Activated naive CD4-positive, alpha-beta T cell treated with anti-CD3 and anti-CD28 coated beads for 36 hours (primary cell): ENCODE results near the gene SPPL2B. TPM values are rescaled to one million over a fixed set of nuclear protein-coding genes. Genes with fewer than 3 reads are reported as not detected.

Experiments used
- CTCF ChIA-PET: fragments of 350-600 bp; sonication (Branson Sonifier 250); formaldehyde crosslinking; loops from one replicate; lab custom pipeline; 2021; ENCODE audit warnings: antibody characterized with exemption; lab: Charles Lee
- DNase-seq: peaks from one replicate; pipeline ENCODE4 v3.0.0-alpha.2; 2020
- H3K27ac Mint-ChIP-seq: one replicate; pipeline ENCODE4 v1.8.0; 2021; ENCODE audit warnings: mild to moderate bottlenecking, mixed read lengths
- H3K27me3 Mint-ChIP-seq: one replicate; pipeline ENCODE4 v1.8.0; 2021; ENCODE audit warnings: low read depth, mixed read lengths
- H3K36me3 Mint-ChIP-seq: one replicate; pipeline ENCODE4 v1.8.0; 2021; ENCODE audit warnings: low read depth, mixed read lengths
- H3K4me1 Mint-ChIP-seq: one replicate; pipeline ENCODE4 v1.8.0; 2021; ENCODE audit warnings: low read depth, mixed read lengths
- H3K4me3 Mint-ChIP-seq: one replicate; pipeline ENCODE4 v1.8.0; 2021; ENCODE audit warnings: mild to moderate bottlenecking, moderate library complexity, mixed read lengths
- H3K9me3 Mint-ChIP-seq: one replicate; pipeline ENCODE4 v1.8.0; 2021; ENCODE audit warnings: mixed read lengths
- intact Hi-C: fragments of 100-400 bp; cut with micrococcal nuclease; formaldehyde crosslinking; loops from one replicate; pipeline ENCODE4 v1.15.1; 2023
- total RNA-seq, 2 experiments: library from RNA; stranded (reverse); gene quantifications; one replicate each; pipeline ENCODE4 v1.2.3, GENCODE V29; 2021

The SPPL2B gene
- total RNA-seq, 2 experiments from 2014 or later = 56.8 to 59.6 TPM

- no peak overlapping the region for H3K27ac Mint-ChIP-seq
- H3K4me1 Mint-ChIP-seq = peaks cover 24% of the 10 kb centered on the region
- H3K36me3 Mint-ChIP-seq = peaks cover 8% of the 10 kb centered on the region
- peaks cover 7% of the 10 kb centered on the region for H3K9me3 Mint-ChIP-seq
- intact Hi-C loops = no loop called here
- CTCF ChIA-PET = no interaction called here
- H3K4me3 Mint-ChIP-seq = no peak overlapping the region
- no peaks in the 10 kb centered on the region for H3K27me3 Mint-ChIP-seq
- no peak for DNase-seq
These were observed 8.2 kb downstream of the SPPL2B start for GRCh38 chr19:2336528-2337328.

DNA sequence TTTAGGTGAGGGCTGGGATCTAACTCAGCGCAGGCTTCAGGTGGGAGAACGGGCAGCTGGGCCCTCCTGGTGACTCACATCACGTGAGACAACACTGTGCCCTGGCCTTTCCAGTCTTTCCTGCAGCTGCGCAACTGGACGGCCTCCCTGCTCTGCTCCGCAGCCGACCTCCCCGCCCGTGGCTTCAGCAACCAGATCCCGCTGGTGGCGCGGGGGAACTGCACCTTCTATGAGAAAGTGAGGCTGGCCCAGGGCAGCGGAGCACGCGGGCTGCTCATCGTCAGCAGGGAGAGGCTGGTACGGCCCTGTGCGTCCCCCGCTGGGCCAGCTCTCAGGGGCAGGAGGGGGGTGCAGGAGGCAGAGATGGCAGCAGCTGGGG is 8.8 kb downstream of the SPPL2B start:
- intact Hi-C loops = no loop called here
- H3K36me3 Mint-ChIP-seq = peaks cover 8% of the 10 kb centered on the region
- H3K9me3 Mint-ChIP-seq = peaks cover 7% of the 10 kb centered on the region
- no peak overlapping the region for H3K4me3 Mint-ChIP-seq
- DNase-seq = no peak
- no peaks in the 10 kb centered on the region for H3K27me3 Mint-ChIP-seq
- CTCF ChIA-PET = no interaction called here
- peaks cover 18% of the 10 kb centered on the region for H3K4me1 Mint-ChIP-seq
- no peak overlapping the region for H3K27ac Mint-ChIP-seq

DNA sequence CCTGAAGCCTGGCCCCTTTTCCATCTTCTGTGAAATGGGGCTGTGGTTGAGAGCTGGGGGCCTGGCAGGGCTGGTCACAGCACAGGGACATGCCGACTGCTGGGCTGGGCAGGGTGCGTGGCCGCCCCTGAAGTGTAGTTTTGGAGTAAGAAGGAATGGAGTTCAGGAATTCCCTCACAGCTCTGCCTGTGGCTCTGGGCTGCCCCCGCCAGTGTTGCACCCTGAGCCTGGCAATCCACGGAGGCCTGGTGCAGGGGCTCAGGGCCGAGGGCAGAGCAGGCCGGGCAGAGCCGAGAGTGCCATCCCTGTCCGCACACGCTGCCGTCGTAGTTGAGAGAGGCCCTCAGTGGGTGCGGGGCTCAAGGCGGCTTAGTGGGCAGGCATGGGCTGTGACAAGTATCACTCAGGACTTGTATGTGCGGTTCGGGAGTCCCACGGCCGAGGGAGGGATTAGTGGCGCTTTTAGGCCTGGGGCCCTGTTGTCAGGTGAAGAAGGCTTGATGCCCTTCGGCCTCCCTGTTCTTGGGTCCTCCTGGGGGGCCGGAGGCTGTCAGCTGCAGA is 9.7 kb downstream of the SPPL2B start:
- H3K27ac Mint-ChIP-seq = no peak overlapping the region
- CTCF ChIA-PET = no interaction called here
- no peaks in the 10 kb centered on the region for H3K27me3 Mint-ChIP-seq
- no peak for DNase-seq
- intact Hi-C loops = no loop called here
- no peak overlapping the region for H3K4me3 Mint-ChIP-seq
- H3K9me3 Mint-ChIP-seq = peaks cover 7% of the 10 kb centered on the region
- peaks cover 8% of the 10 kb centered on the region for H3K36me3 Mint-ChIP-seq
- H3K4me1 Mint-ChIP-seq = peaks cover 13% of the 10 kb centered on the region

GRCh38 chr19:2338751-2339643 is 10.5 kb downstream of the SPPL2B start:
- no peaks in the 10 kb centered on the region for H3K27me3 Mint-ChIP-seq
- no peak overlapping the region for H3K27ac Mint-ChIP-seq
- peaks cover 7% of the 10 kb centered on the region for H3K4me1 Mint-ChIP-seq
- H3K36me3 Mint-ChIP-seq = peaks cover 8% of the 10 kb centered on the region
- intact Hi-C loops = no loop called here
- H3K4me3 Mint-ChIP-seq = no peak overlapping the region
- DNase-seq = no peak
- CTCF ChIA-PET = no interaction called here
- peaks cover 7% of the 10 kb centered on the region for H3K9me3 Mint-ChIP-seq

- intact Hi-C loops = no loop called here
- CTCF ChIA-PET = no interaction called here
These were observed 11.3 kb downstream of the SPPL2B start for GRCh38 chr19:2339644-2340310.

DNA sequence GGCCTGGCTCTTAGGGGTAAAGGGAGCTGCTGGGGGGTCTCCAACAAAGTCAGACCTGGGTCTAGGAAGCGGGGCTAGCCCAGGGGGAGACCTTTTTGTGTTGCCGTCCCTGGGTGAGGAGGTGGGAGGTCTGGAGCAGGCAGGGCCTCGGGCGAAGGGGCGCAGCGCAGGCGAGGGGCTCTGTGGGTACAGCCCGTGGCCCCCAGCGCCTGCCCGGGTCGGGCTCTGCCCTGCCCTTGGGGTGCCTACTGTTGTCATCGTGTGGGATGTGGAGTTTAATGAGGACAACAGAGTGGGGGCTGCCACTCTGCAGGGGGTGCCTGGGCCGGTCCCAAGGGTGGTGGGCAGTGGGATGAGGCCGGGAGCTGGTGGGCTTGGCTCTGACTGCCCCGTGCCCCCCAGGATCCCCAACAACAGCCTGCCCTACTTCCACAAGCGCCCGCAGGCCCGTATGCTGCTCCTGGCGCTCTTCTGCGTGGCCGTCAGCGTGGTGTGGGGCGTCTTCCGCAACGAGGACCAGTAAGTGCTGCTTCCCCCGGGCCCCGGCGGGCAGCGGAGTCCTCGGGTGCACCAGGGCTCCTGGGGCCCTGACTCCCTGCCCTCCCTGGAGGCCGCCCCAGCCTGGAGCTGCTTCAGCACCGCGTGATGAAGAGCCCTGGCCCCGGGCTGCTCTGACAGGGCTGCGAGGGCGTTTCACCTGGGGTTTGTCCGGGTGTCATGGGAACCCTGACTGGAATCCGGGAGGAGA is 12.2 kb downstream of the SPPL2B start:
- no peak for DNase-seq
- H3K27me3 Mint-ChIP-seq = no peaks in the 10 kb centered on the region
- intact Hi-C loops = no loop called here
- no peak overlapping the region for H3K27ac Mint-ChIP-seq
- H3K4me1 Mint-ChIP-seq = peaks cover 6% of the 10 kb centered on the region
- peaks cover 7% of the 10 kb centered on the region for H3K36me3 Mint-ChIP-seq
- CTCF ChIA-PET = no interaction called here
- peaks cover 7% of the 10 kb centered on the region for H3K9me3 Mint-ChIP-seq
- H3K4me3 Mint-ChIP-seq = no peak overlapping the region

More at GRCh38 chr19:2339644-2340310, 11.3 kb downstream of the SPPL2B start:
- H3K36me3 Mint-ChIP-seq = peaks cover 8% of the 10 kb centered on the region
- H3K27ac Mint-ChIP-seq = no peak overlapping the region
- no peak for DNase-seq
- no peak overlapping the region for H3K4me3 Mint-ChIP-seq
- H3K27me3 Mint-ChIP-seq = no peaks in the 10 kb centered on the region
- peaks cover 7% of the 10 kb centered on the region for H3K4me1 Mint-ChIP-seq
- H3K9me3 Mint-ChIP-seq = peaks cover 7% of the 10 kb centered on the region

DNA sequence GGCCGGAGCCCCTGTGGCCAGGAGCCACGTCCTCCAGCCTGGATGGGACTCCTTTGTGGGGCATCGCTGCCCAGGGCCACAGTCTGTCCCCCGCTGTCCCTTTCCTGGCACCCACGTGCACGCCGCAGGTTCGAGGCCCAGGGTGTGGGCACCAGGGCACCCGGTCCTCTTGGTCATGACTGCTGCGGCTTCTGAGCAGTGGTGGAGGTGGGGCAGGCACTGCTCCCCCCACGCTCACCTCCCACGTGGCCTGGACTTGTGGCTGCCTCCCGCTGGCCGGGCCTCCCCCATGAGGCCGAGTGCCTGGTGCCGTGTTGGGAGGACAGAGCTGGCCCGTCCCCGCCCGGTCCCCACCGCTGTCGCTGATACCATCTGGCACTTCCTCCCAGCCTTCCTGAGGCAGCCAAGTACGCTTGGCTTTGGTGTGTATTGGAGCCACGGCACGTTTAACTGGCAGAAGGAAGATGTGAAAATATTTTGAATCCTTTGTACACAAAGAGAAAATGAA is 12.8 kb downstream of the SPPL2B start:
- DNase-seq = no peak
- no peaks in the 10 kb centered on the region for H3K27me3 Mint-ChIP-seq
- H3K9me3 Mint-ChIP-seq = peaks cover under 1% of the 10 kb centered on the region
- H3K4me3 Mint-ChIP-seq = no peak overlapping the region
- no peak overlapping the region for H3K27ac Mint-ChIP-seq
- intact Hi-C loops = no loop called here
- peaks cover 7% of the 10 kb centered on the region for H3K36me3 Mint-ChIP-seq
- H3K4me1 Mint-ChIP-seq = no peaks in the 10 kb centered on the region
- CTCF ChIA-PET = no interaction called here

- H3K27me3 Mint-ChIP-seq = no peaks in the 10 kb centered on the region
- CTCF ChIA-PET = no interaction called here
- H3K9me3 Mint-ChIP-seq = no peaks in the 10 kb centered on the region
- no peak overlapping the region for H3K27ac Mint-ChIP-seq
- no peaks in the 10 kb centered on the region for H3K4me1 Mint-ChIP-seq
- intact Hi-C loops = no loop called here
- peaks cover 7% of the 10 kb centered on the region for H3K36me3 Mint-ChIP-seq
- DNase-seq = no peak
- no peak overlapping the region for H3K4me3 Mint-ChIP-seq
These were observed 13.5 kb downstream of the SPPL2B start for GRCh38 chr19:2341982-2342381.

DNA sequence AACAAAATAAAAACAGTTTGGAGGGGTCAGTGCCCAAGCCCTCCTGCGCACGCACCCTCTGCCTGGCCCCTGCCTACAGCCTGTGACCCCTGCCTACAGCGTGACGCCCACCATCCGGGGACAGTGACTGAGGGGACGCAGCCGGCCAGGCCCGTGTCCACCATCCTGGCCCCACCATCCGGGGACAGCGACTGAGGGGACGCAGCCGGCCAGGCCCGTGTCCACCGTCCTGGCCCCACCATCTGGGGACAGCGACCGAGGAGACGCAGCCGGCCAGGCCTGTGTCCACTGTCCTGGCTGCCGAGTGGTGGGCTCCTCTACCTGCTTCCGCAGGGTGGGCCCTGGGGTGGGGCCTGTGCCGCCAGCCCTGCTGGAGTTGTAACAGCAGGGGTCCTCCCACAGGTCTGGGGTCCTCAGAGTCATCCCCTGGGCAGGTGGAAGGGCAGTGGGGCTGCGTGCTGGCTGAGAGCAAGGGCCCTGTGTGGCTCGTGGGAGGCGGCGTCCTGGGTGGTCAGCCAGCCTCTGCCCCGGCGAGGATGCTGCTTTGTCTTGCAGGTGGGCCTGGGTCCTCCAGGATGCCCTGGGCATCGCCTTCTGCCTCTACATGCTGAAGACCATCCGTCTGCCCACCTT is 14.3 kb downstream of the SPPL2B start:
- DNase-seq = no peak
- Mint-ChIP-seq H3K9me3 (no peaks in the 10 kb centered on the region), H3K27ac (no peak overlapping the region), H3K4me3 (no peak overlapping the region), H3K36me3 (peaks cover 7% of the 10 kb centered on the region), H3K27me3 (no peaks in the 10 kb centered on the region), H3K4me1 (no peaks in the 10 kb centered on the region)
- CTCF ChIA-PET = no interaction called here
- intact Hi-C loops = no loop called here

- Mint-ChIP-seq H3K4me1 (no peaks in the 10 kb centered on the region), H3K27me3 (no peaks in the 10 kb centered on the region), H3K27ac (no peak overlapping the region), H3K4me3 (no peak overlapping the region), H3K9me3 (no peaks in the 10 kb centered on the region), H3K36me3 (peaks cover 7% of the 10 kb centered on the region)
- DNase-seq = no peak
- CTCF ChIA-PET = no interaction called here
- intact Hi-C loops = no loop called here
These were observed 15.0 kb downstream of the SPPL2B start for GRCh38 chr19:2343289-2343982.

DNA sequence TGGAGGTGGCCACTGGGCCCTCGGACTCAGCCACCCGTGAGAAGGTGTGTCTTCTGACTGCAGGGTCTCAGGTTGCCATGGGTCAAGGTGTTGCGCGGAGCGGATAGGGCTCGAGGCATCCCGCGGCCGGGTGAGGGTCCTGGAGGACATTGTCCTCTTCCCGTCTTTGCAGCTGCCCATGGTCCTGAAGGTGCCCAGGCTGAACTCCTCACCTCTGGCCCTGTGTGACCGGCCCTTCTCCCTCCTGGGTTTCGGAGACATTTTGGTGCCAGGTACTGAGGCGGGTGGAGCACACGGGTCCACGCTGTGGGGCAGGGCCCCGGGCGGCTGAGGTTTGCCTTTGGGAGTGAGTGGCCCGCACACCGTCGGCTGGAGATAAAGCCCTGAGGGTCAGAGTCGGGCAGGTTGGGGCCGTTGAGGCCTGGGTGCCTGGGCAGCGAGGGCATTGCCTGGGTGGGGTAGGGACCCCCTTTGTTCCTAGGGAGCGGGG is 15.9 kb downstream of the SPPL2B start:
- CTCF ChIA-PET = no interaction called here
- peaks cover 6% of the 10 kb centered on the region for H3K36me3 Mint-ChIP-seq
- no peaks in the 10 kb centered on the region for H3K27me3 Mint-ChIP-seq
- intact Hi-C loops = no loop called here
- no peaks in the 10 kb centered on the region for H3K4me1 Mint-ChIP-seq
- DNase-seq = no peak
- no peak overlapping the region for H3K27ac Mint-ChIP-seq
- no peak overlapping the region for H3K4me3 Mint-ChIP-seq
- no peaks in the 10 kb centered on the region for H3K9me3 Mint-ChIP-seq
